Measurements from ENCODE around the gene ISG15.

The ISG15 gene

DNA sequence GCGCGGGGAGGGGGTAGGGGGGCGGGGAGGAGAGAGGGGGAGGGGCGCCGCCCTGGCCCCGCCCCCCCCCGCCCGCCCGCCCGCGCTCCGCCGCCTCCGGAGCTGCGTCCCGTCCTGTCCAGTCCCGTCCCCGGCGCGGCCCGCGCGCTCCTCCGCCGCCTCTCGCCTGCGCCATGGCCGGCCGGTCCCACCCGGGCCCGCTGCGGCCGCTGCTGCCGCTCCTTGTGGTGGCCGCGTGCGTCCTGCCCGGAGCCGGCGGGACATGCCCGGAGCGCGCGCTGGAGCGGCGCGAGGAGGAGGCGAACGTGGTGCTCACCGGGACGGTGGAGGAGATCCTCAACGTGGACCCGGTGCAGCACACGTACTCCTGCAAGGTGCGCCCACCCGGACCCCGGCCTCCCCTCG is 6.7 kb downstream of the ISG15 start, which contains the start of gene AGRN:
Gene AGRN, plus strand, starts transcription at position 121 of the 405 bp plus-strand sequence. Its CDS starts 53 bp downstream, at position 174.
- DNase-seq (ENCODE audit: low read depth) = no peak
- H3K4me3 ChIP-seq (ENCODE audit: low read depth, low read length) = peak within 1 kb of the TSS; percentile 62
- TF ChIP-seq, protein P1, sequence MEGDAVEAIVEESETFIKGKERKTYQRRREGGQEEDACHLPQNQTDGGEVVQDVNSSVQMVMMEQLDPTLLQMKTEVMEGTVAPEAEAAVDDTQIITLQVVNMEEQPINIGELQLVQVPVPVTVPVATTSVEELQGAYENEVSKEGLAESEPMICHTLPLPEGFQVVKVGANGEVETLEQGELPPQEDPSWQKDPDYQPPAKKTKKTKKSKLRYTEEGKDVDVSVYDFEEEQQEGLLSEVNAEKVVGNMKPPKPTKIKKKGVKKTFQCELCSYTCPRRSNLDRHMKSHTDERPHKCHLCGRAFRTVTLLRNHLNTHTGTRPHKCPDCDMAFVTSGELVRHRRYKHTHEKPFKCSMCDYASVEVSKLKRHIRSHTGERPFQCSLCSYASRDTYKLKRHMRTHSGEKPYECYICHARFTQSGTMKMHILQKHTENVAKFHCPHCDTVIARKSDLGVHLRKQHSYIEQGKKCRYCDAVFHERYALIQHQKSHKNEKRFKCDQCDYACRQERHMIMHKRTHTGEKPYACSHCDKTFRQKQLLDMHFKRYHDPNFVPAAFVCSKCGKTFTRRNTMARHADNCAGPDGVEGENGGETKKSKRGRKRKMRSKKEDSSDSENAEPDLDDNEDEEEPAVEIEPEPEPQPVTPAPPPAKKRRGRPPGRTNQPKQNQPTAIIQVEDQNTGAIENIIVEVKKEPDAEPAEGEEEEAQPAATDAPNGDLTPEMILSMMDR (conservative IDR thresholded peaks at IDR 0.05; ENCODE audit: low read depth, low read length) = no peak

DNA sequence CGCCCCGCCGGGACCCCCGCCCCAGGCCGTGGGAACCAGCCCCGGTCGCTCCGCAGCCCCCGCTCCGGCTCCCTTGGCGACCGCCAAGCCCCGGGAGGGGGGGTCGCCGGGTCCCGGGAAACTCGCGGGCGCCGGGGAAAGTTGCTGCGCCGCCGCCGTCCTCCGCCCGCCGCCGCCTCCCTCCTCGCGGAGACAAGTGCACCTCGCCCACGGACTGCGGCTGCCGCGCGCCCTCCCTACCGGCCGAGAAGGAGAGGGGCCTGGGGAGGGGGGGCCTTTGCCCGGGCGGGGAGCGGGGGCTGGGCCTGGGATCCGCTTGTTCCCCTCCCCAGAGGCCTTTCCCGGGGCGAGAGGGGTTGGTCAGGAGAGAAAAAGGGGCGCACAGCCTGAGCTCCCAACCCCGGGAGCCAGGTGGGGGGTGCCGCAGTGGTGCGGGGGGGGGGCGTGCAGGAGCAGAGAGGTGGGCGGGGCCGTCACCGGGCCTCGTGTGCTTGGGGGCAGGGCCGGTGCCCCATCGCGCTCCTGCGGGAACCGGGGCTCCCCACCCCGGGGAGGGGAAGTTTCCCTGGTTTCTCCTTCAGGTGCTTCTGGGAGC is 7.2 kb downstream of the ISG15 start:
- H3K4me3 ChIP-seq (ENCODE audit: low read depth, low read length) = peak overlapping the region; percentile 59
- no peak for DNase-seq (ENCODE audit: low read depth)
- TF ChIP-seq, protein P1 (conservative IDR thresholded peaks at IDR 0.05; ENCODE audit: low read depth, low read length) = no peak

DNA sequence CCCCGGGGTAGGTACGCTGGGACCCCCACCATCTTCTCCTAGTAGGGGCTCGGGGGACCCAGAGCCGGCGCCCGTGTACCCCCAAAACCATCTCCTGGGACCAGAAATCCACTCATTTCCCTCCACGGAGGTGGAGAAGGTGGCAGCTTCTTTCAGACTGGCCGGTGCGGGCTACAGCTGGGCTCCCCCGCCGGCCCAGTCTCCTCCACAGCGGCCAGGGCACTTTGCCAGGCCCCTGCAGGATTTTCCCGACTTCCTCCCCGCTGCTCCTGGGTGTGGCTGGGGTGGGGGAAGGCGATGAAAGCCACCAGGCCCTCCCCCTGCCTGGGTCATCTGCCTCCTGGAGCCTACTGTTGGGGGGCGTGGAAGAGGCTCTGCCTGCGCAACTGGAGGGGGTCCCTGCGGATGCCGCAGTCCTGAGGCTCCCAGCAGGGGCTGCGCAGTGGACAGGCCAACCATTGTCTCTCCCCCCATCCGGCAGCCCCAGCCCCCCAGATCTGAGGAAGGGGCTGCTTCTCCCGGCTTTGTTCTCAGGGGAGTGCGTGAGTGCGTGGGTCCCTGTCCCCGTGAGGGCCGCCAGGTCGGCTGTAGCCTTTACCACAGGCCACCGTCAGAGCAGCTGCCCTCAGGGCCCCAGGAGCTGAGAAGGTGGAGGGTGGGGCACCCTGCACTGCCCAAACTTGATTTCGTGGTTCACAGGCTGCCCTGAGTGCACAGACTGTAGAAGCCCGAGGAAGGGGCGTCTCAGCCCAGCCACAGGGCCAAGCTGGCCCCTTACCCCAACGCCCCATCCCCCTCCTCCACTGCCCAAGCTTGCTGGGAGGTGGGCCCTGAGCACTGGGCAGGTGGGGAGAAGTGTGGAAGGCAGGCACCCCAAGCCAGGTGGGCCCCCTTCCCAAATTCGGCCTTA is 8.0 kb downstream of the ISG15 start:
- peak overlapping the region; percentile 59 for H3K4me3 ChIP-seq (ENCODE audit: low read depth, low read length)
- peak; percentile 72 for DNase-seq (ENCODE audit: low read depth)
- TF ChIP-seq, protein P1 (conservative IDR thresholded peaks at IDR 0.05; ENCODE audit: low read depth, low read length) = no peak

DNA sequence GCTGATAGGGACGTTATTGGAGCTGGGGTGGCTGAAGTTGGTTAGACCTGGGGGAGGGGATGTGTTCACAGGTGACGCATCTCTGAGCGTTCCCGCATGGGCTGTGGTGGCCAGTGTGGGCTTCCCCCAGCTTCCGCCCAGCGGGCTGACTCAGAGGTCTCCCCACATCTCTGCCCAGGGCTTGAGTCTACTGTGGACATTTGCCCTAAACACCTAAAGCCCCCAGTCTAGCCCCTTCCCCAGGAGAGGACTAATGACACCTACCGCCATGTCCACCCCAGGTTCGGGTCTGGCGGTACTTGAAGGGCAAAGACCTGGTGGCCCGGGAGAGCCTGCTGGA is 8.6 kb downstream of the ISG15 start:
- peak; percentile 40 for DNase-seq (ENCODE audit: low read depth)
- H3K4me3 ChIP-seq (ENCODE audit: low read depth, low read length) = no peak overlapping the region
- TF ChIP-seq, protein P1 (conservative IDR thresholded peaks at IDR 0.05; ENCODE audit: low read depth, low read length) = no peak

DNA sequence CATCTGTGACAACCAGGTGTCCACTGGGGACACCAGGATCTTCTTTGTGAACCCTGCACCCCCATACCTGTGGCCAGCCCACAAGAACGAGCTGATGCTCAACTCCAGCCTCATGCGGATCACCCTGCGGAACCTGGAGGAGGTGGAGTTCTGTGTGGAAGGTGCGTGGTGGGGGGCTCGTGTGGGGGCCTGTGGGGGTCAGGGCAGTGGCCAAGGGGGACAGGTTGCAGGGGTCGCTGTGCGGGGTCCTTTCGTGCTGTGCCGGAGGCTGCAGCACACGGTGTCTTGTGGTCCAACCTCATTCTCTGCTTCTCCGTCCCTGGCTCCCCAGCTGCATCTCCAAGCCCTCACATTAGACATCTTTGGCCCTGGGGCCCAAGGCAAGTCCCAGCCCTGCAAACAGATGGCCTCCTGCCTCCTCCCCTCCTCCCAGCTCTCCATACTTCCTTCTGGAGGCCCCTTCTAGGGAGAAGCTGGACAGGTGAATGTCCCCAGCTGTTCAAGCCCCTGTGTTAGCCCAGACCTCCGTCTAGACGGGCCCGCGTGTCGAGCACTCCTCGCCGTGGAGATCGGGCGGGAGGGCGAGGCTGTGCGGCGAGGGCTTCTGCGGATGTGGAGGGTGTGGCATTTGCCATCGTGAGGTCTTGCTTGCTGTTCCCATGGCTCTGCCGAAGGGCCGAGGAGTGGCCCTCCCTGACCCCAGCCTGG is 9.2 kb downstream of the ISG15 start:
- no peak overlapping the region for H3K4me3 ChIP-seq (ENCODE audit: low read depth, low read length)
- DNase-seq (ENCODE audit: low read depth) = no peak
- TF ChIP-seq, protein P1 (conservative IDR thresholded peaks at IDR 0.05; ENCODE audit: low read depth, low read length) = no peak

DNA sequence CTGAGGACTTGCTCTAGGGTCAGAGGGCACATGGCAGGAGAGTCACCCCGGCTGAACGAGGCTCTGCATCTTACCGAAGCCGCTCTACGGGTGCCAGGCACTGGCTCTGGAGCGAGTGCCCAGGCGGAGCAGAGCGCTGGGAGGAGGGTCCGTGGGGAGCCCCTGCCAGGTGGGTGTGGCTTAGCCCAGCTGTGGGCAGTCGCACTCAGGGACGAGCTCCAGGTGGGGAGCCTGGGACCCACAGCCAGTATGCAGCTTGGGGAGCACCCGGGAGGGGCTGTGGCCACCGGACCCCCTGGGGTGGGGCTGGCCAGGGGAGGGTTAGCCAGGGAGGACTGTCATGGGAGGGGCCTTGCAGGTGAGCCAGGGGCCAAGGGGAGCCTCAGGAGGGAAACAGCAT is 10.4 kb downstream of the ISG15 start:
- no peak for DNase-seq (ENCODE audit: low read depth)
- H3K4me3 ChIP-seq (ENCODE audit: low read depth, low read length) = no peak overlapping the region

More for the DNA sequence above, 10.4 kb downstream of the ISG15 start:
- TF ChIP-seq, protein P1 (conservative IDR thresholded peaks at IDR 0.05; ENCODE audit: low read depth, low read length) = no peak

Measured in choroid plexus epithelial cell (primary cell).